Nephron (organoid): ENCODE data around the gene ZNF670.

Experiments
- H3K27ac Mint-ChIP-seq, 3 experiments: 2 replicates each; pipeline ENCODE4 v1.8.0; 2020; ENCODE audit warnings: mixed read lengths in 3 of 3, mild to moderate bottlenecking in 2 of 3, moderate library complexity in 1 of 3
- H3K27me3 Mint-ChIP-seq: 2 replicates; pipeline ENCODE4 v1.8.0; 2021; ENCODE audit warnings: low read depth, mild to moderate bottlenecking, moderate library complexity, mixed read lengths
- H3K36me3 Mint-ChIP-seq: 2 replicates; pipeline ENCODE4 v1.8.0; 2020; ENCODE audit warnings: low read depth, mixed read lengths
- H3K4me1 Mint-ChIP-seq: 2 replicates; pipeline ENCODE4 v1.8.0; 2020; ENCODE audit warnings: mixed read lengths
- H3K4me3 Mint-ChIP-seq, 3 experiments: 2 replicates each; pipeline ENCODE4 v1.8.0; 2020; ENCODE audit warnings: mild to moderate bottlenecking in 3 of 3, mixed read lengths in 3 of 3, moderate library complexity in 2 of 3
- H3K9me3 Mint-ChIP-seq: 2 replicates; pipeline ENCODE4 v1.8.0; 2020; ENCODE audit warnings: mixed read lengths
- TF ChIP-seq, protein P1 (sequence below), 3 experiments: fragments of 200-600 bp; sonication (generic); IDR thresholded peaks; one replicate each; pipeline ENCODE4 v1.5.0; 2021; ENCODE audit warnings: antibody characterized with exemption in 3 of 3; ENCODE audit not compliant: unreplicated experiment in 3 of 3

ZNF670 gene

DNA sequence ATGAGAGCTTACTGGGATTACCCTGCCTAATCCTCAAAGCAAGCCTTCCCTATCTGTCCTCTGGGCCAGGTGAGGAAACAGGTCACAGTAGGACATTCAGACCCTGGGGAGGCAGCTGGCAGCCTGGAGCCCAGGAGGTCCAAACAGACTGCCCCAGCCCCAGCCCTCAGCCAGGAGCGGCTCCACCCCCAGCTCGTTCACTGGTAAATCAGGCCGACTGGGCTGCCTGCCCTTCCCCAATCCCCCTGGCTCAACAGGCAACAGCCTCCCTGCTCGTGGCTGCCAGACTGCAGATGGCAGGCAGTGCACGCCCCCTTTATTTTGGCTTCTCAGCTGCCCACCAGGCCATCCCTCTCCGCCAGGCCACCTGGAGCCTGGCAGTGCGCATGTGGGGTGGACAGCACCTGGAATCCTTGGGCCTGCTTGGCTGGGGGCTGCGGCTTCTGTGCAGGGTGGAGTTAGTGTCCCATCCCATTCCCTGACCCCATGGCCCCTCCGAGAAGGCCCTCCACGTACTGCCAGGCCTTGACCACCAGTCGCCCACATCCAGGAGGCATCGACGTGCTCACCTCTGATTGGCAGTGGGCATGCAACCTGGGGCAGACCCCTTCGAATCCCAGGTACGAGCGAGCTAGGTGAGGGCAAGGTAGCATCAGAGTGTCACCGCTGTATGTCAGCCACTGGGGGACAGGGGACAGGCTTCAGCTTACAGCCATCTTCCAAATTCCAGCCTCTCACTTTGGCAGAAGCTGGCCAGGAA is 11.2 kb upstream of the ZNF670 start:
- TF ChIP-seq, protein P1, sequence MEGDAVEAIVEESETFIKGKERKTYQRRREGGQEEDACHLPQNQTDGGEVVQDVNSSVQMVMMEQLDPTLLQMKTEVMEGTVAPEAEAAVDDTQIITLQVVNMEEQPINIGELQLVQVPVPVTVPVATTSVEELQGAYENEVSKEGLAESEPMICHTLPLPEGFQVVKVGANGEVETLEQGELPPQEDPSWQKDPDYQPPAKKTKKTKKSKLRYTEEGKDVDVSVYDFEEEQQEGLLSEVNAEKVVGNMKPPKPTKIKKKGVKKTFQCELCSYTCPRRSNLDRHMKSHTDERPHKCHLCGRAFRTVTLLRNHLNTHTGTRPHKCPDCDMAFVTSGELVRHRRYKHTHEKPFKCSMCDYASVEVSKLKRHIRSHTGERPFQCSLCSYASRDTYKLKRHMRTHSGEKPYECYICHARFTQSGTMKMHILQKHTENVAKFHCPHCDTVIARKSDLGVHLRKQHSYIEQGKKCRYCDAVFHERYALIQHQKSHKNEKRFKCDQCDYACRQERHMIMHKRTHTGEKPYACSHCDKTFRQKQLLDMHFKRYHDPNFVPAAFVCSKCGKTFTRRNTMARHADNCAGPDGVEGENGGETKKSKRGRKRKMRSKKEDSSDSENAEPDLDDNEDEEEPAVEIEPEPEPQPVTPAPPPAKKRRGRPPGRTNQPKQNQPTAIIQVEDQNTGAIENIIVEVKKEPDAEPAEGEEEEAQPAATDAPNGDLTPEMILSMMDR (IDR thresholded peaks at IDR 0.05; ENCODE audit: unreplicated experiment in 3 of 3), result no peak
- Mint-ChIP-seq H3K27ac (no peak overlapping the region), H3K9me3 (peaks cover 7% of the 10 kb centered on the region), H3K4me1 (no peaks in the 10 kb centered on the region), H3K27me3 (no peaks in the 10 kb centered on the region), H3K36me3 (peaks cover 3% of the 10 kb centered on the region), H3K4me3 (no peak overlapping the region)

DNA sequence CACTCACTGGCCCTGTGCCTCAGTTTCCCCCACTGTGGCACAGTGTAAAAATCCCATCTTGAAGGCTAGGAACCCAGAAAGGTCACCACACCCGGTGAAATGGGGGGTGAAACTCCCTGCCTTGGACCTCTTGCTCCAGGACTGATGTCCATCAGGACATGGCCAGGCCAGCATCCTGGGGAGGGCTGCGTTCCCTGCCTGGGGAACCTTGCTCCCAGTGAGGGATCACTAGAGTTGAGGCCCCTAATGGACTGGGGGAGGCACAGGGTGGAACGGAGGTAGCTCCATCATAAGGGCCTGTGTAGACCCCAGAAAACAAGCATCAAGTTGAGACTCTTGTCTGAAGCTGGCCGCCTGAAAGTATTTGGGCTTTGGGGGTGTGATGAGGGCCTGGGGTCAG is 10.4 kb upstream of the ZNF670 start:
- Mint-ChIP-seq H3K4me1 (no peaks in the 10 kb centered on the region), H3K27me3 (no peaks in the 10 kb centered on the region), H3K27ac (no peak overlapping the region), H3K9me3 (peaks cover 10% of the 10 kb centered on the region), H3K4me3 (no peak overlapping the region), H3K36me3 (peaks cover 3% of the 10 kb centered on the region)
- TF ChIP-seq, protein P1 (IDR thresholded peaks at IDR 0.05; ENCODE audit: unreplicated experiment in 3 of 3), result no peak

DNA sequence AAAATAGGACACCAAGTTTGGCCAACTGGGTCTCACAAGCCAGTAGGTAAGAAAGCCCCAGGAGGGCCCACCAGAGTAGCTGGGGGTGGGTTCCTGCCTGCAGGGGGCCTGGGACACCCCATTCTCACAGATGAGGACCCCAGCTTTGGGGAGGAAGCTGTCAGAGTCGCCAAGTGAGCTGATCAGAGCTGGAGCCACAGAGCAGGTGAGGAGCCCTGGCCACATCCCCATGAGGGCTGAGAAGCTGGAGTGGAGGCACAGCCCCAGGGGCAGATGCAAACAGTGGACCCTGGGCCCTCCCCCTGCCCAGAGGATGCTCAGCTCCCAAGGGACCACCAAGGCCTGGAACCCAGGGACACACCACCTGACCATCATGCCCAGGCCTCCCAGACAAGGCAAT is 8.6 kb upstream of the ZNF670 start:
- no peaks in the 10 kb centered on the region for H3K36me3 Mint-ChIP-seq
- no peak overlapping the region for H3K4me3 Mint-ChIP-seq
- H3K9me3 Mint-ChIP-seq, result peaks cover 15% of the 10 kb centered on the region
- TF ChIP-seq, protein P1 (IDR thresholded peaks at IDR 0.05; ENCODE audit: unreplicated experiment in 3 of 3), result no peak
- H3K4me1 Mint-ChIP-seq, result no peaks in the 10 kb centered on the region
- H3K27me3 Mint-ChIP-seq, result no peaks in the 10 kb centered on the region
- no peak overlapping the region for H3K27ac Mint-ChIP-seq

DNA sequence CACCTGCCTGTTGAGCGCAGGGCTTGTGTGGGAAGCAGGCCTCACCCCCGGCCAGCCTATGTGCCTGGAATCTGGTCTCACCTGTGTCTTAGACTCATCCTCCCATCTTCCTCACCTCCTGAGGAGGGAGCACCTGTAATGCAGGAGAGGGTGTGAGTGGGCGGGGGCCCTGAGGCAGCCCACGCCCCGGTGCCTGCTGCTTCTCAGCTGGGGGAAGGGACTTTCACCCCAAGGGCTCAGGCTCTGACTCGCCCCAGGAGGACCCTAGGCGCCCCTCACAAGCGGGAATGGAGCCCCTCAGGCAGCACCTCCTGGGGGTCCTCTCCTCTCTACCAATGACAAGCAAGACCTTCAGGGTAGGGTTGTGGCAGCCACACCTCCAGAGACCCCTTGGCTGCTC is 6.7 kb upstream of the ZNF670 start:
- no peaks in the 10 kb centered on the region for H3K27me3 Mint-ChIP-seq
- no peaks in the 10 kb centered on the region for H3K36me3 Mint-ChIP-seq
- H3K4me3 Mint-ChIP-seq, result no peak overlapping the region
- H3K4me1 Mint-ChIP-seq, result no peaks in the 10 kb centered on the region
- no peak overlapping the region for H3K27ac Mint-ChIP-seq
- TF ChIP-seq, protein P1 (IDR thresholded peaks at IDR 0.05; ENCODE audit: unreplicated experiment in 3 of 3), result no peak
- peaks cover 17% of the 10 kb centered on the region for H3K9me3 Mint-ChIP-seq

DNA sequence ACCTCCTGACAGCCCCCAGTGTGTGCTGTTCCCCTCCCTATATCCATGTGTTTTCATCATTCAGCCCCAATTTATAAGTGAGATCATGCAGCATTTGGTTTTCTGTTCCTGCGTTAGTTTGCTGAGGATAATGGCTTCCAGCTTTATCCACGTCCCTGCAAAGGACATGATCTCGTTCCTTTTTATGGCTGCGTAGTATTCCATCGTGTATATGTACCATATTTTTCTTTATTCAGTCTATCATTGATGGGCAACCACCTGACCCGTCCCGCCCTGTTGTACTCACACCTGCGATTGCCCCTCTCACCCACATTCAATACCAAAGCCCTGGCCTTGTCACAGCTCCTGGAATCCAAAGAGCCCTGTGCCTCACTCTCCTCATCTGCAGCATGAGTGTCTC is 6.2 kb upstream of the ZNF670 start:
- peaks cover 17% of the 10 kb centered on the region for H3K9me3 Mint-ChIP-seq
- H3K4me3 Mint-ChIP-seq, result no peak overlapping the region
- H3K36me3 Mint-ChIP-seq, result no peaks in the 10 kb centered on the region
- H3K27me3 Mint-ChIP-seq, result no peaks in the 10 kb centered on the region
- H3K4me1 Mint-ChIP-seq, result no peaks in the 10 kb centered on the region
- TF ChIP-seq, protein P1 (IDR thresholded peaks at IDR 0.05; ENCODE audit: unreplicated experiment in 3 of 3), result no peak
- no peak overlapping the region for H3K27ac Mint-ChIP-seq
